Astrocyte of the spinal cord (primary cell): Measurements from ENCODE around the gene COL11A1.

Experiments
- DNase-seq: peaks from one replicate; pipeline ENCODE4 v3.0.0; 2011; ENCODE audit warnings: low read depth, low spot score
- H3K4me3 ChIP-seq: 2 replicates; pipeline ENCODE4 v1.5.1; 2011; ENCODE audit warnings: low read depth, mild to moderate bottlenecking, low read length, moderate library complexity
- CTCF ChIP-seq: IDR thresholded peaks from 2 replicates; pipeline ENCODE4 v1.5.1; 2012; ENCODE audit warnings: low read depth, mild to moderate bottlenecking, low read length, inconsistent platforms
- in situ Hi-C: cut with HindIII; loops from 2 replicates; pipeline ENCODE4 v1.10.0; 2017; ENCODE audit warnings: low sequenced_read_pairs

COL11A1 gene

GRCh38 chr1:103089221-103089620 lies 19.1 kb downstream of the COL11A1 start:
- H3K4me3 ChIP-seq: no peak overlapping the region
- no peak for DNase-seq
- in situ Hi-C loops: no loop called here
- TF ChIP-seq CTCF: no peak

GRCh38 chr1:103087256-103087655 lies 21.1 kb downstream of the COL11A1 start:
- in situ Hi-C loops: no loop called here
- no peak for TF ChIP-seq CTCF
- DNase-seq: no peak
- H3K4me3 ChIP-seq: no peak overlapping the region

- no peak for DNase-seq
- in situ Hi-C loops: no loop called here
- no peak for TF ChIP-seq CTCF
- H3K4me3 ChIP-seq: no peak overlapping the region
These were observed 24.1 kb downstream of the COL11A1 start for GRCh38 chr1:103084181-103084580.

- in situ Hi-C loops: no loop called here
- no peak for TF ChIP-seq CTCF
- H3K4me3 ChIP-seq: no peak overlapping the region
- DNase-seq: no peak
These were observed 32.9 kb downstream of the COL11A1 start for GRCh38 chr1:103075316-103076000.

GRCh38 chr1:103074224-103074623 lies 34.1 kb downstream of the COL11A1 start:
- in situ Hi-C loops: no loop called here

GRCh38 chr1:103069201-103069600 lies 39.1 kb downstream of the COL11A1 start:
- no peak overlapping the region for H3K4me3 ChIP-seq
- in situ Hi-C loops: no loop called here
- TF ChIP-seq CTCF: no peak
- no peak for DNase-seq

More at GRCh38 chr1:103074224-103074623, 34.1 kb downstream of the COL11A1 start:
- H3K4me3 ChIP-seq: no peak overlapping the region
- no peak for DNase-seq
- TF ChIP-seq CTCF: no peak

- no peak for DNase-seq
- no peak for TF ChIP-seq CTCF
- in situ Hi-C loops: no loop called here
- no peak overlapping the region for H3K4me3 ChIP-seq
These were observed 44.4 kb downstream of the COL11A1 start for GRCh38 chr1:103063921-103064320.
